Measurements from ENCODE around the gene DENND4A.
"Not testable (repeated sequence)": the region's sequence is repeated elsewhere in the genome, so short reads cannot be mapped to it uniquely, and the experiment has no call there.

Gene DENND4A

GRCh38 chr15:65787260-65787659 is 4.8 kb downstream of the DENND4A start:
- no peak for DNase-seq

DNA sequence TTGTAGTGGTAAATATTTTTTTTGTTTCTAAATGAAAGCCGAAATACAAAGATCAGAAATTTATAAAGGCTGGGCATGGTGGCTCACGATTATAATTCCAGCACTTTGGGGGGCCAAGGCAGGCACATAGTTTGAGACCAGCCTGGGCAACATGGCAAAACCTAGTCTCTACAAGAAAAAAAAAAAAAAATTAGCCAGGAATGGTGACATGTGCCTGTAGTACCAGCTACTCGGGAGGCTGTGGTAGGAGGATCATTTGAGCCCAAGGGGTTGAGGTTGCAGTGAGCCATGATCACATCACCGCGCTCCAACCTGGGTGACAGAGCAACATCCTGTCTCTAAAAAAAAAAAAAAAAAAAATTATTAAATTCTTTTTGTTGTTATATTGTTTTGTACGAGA is 6.9 kb downstream of the DENND4A start:
- DNase-seq: no peak

GRCh38 chr15:65783872-65784271 is 8.2 kb downstream of the DENND4A start:
- DNase-seq: no peak

- no peak for DNase-seq
Measured at GRCh38 chr15:65782096-65782495, 10.0 kb downstream of the DENND4A start.

DNA sequence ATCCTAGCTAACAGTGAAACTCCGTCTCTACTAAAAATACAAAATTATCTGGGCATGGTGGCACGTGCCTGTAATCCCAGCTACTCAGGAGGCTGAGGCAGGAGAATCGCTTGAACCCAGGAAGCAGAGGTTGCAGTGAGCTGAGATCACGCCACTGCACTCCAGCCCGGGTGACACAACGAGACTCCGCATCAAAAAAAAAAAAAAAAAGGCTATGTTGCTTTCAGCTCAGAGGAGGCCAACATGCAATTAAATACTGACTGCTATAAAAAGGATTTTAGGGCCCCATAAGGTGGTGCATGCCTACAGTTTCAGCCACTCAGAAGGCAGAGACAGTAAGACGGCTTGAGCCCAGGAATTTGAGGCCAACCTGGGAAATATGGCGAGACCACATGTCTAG is 13.4 kb downstream of the DENND4A start:
- not testable (repeated sequence) for DNase-seq

DNA sequence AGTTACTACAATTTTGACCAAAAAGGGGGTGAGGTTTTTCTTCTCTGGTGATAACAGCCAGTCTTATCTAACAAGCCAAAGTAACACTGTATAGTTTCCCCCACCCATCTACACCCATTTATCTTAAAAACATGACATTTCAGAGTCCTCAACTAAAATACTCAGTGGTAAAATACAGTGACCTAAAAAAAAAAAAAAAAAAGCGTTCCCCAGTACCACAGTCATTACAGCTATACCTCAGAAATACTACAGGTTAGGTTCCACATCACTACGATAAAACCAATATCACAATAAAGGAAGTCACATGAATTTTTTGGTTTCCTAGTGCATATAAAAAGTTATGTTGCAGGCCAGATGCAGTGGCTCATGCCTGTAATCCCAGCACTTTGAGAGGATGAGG is 13.8 kb downstream of the DENND4A start:
- no peak for DNase-seq

DNA sequence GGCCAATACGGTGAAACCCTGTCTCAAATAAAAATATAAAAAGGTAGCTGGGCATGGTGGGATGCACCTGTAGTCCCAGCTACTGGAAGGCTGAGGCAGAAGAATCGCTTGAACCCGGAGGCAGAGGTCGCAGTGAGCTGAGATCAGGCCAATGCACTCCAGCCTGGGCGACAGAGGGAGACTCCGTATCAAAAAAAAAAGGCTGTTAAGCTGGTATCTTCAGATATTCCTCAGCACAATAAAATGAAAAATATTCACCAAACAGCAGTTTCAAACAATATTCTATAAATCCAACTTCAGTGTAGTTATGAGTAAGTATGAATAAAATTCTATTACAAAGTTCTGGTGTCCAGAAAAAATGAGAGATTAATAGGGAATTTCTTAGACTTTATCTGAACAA is 14.2 kb downstream of the DENND4A start:
- no peak for DNase-seq

DNA sequence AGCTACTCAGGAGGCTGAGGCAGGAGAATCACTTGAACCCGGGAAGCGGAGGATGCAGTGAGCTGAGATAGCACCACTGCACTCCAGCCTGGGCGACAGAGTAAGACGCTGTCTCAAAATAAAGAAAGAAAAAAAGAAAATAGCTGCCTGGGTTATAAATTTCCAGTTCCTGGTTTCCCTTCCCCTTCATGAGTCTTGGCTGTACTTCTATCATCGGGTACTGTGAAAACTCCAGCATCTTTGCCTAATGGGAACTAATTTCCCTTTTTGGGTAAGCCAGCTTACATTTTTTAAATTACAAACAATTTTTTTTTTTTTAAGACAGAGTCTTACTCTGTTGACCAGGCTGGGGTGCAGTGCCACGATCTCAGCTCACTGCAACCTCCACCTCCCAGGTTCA is 15.0 kb downstream of the DENND4A start:
- no peak for DNase-seq

DNA sequence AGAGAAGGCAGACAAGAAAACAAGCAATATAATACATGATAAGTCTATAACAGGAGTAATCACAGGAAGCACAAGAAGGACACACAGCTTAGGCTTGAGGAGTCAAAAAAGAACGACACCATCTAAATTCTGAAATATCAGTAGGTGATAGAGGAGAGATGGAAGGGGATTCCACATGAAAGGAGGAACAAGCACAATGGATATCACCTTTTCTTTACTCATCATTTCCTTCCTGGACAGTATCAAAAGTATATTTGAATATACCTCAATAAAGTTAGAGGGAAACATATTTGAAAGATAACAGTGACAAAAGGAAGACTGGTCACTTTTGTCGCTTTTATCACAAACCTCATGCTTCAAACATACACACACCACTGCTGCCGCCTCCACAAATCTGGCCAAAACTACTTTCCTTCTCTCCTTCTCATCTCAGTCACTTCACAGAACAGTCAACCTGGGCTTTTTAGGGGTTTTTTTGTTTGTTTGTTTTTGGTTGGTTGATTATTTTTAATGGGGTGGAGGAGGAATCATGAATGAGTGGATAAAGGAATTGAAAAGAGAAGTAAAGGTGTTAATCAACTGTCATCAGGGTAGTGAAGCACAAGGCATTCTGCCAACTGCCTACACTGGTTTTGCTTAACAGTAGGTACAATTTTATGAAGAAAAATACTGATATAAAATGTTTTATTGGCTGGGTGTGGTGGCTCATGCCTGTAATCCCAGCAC is 18.5 kb downstream of the DENND4A start:
- DNase-seq: no peak

DNA sequence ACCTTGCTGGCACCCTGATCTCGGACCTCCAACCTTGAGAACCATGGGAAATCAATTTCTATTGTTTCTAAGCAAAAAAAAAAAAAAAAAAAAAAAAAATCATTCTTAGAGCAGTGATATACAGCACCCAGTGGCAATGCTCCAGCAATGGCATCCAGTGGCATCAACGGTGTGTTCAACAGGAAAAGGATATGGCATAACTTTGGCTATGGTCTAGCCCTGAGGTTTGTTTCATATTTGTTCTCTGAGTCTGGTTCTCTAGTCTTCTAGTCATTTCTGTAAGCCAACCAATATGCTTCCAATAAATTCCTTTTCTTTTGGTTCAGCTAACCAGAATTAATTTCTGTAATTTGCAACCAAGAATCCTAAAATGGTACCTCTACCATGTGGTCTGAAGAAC is 19.2 kb downstream of the DENND4A start:
- no peak for DNase-seq

DNA sequence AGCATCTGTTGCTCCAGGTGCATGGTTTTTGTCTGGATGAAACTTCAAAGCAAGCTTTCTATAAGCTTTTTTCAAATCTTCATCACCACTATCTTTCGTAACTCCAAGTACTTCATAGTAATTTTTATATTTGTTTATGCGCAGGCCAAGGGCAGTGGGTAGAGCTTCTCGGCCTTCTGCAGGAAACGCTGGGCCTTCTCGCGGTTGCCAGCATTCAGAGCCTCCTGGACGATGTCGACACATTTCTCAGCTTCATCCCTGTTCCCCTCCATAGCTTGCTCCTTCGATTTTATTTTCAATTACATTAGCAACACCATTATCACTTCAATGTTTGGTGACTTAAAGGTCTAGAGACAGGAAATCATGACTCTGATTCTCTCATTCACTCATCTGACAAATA is 20.2 kb downstream of the DENND4A start:
- DNase-seq: no peak

DNA sequence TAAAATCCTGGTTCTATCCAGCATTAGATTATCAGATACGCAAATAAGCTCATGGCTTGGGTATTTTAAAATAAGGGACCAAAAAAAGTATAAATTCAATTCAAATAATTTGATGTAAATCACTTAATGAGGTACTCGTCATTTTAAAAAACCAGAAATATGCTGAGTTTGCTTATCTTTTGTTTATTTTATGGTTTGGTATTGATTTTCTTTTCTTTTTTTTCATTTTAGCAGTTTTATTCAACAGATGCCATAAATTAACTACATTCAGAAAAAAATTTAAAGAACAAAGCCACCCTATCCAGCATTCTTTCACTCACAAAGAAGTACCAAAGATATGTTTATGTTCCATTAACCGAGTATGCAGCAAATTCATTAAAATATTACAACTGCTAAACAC is 22.6 kb downstream of the DENND4A start:
- no peak for DNase-seq

DNA sequence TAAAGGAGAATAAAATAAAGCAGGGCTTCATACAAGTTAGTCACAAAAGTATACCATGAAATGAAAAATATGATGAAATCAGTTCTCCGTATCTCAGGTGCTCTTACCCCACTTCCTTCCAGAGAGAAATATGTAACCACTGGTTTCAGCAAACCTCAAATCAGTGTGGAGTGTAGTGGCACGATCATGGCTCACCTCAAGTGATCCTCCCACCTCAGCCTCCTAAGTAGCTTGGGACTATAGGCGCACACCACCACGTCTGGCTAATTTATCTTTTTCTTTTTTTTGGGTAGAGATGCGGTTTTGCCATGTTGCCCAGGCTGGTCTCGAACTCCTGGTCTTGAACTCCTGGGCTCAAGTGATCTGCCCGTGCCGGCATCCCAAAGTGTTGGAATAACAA is 24.2 kb downstream of the DENND4A start:
- no peak for DNase-seq

DNA sequence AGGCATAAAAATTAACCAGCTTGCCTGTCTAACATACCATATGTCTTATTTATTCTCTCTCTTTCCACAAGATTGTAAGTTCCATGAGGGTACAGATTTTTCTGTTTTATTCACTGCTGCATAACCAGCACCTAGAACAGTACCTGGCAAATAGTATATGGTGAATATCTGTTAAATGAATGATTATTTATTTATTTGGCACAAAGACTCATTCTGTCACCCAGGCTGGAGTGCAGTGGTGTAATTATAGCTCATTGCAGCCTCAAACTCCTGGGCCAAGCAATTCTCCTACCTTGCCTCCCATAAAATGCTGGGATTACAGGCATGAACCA is 24.9 kb downstream of the DENND4A start:
- DNase-seq: no peak

DNA sequence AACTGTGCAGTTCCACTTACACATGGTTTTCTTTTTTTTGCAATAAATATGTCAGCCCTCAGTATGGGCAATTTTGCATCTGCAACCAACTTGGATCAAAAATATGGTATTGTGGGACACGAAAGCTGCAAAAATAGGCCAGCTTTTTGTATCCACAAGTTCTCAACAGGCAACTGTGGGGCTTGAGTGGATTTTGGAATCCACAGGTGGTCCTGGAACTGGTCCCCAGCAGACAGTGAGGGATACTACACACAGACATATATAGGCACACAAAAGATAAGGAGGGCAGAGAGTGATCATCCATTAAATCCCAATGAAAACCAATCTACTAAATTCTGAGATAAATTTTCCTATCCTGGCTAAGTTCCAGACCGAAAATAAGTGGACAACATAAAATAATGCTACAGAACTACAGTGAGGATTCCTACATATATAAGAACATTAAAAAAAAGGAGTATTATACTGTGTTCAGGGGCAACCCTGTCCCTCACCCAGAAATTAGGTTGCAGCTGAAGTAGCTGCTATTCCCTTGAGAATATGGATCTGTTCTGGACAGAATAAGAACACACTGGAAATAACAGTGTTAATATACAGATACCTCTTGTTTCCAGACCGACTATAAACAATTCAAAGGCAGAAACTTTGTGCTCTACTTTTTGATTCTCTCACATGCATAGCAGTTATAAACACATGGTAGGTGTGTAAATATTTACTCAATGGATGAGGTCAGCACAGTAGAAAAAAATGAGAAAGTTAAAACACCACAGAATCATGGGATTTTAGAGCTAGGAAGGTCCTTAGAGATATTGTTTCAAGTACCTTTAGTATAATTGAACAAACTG is 25.4 kb downstream of the DENND4A start:
- DNase-seq: no peak

DNA sequence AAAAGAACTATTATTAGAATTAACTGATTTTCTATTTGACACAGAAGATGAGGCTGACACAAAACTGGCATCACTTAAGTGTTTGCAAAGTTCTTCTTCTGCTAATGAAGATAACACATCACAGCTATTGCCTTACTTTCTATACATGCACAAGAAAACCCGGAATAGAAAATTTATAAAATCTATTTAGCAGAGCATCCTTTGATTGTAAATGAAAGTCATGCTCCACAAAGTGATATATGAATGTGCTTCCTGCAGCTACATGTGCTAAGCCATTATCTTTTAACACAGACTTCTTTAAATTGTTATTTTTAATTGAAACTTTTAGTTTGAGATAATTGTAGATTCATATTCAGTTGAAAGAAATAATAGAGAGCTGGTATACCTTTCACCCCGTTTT is 27.0 kb downstream of the DENND4A start:
- DNase-seq: no peak

- DNase-seq: no peak
Measured at GRCh38 chr15:65762914-65763787, 28.9 kb downstream of the DENND4A start.

- no peak for DNase-seq
Measured at GRCh38 chr15:65762399-65762798, 29.7 kb downstream of the DENND4A start.

- DNase-seq: no peak
Measured at GRCh38 chr15:65761210-65761926, 30.7 kb downstream of the DENND4A start.

- no peak for DNase-seq
Measured at GRCh38 chr15:65759441-65759840, 32.7 kb downstream of the DENND4A start.

- no peak for DNase-seq
Measured at GRCh38 chr15:65758242-65758641, 33.9 kb downstream of the DENND4A start.

DNA sequence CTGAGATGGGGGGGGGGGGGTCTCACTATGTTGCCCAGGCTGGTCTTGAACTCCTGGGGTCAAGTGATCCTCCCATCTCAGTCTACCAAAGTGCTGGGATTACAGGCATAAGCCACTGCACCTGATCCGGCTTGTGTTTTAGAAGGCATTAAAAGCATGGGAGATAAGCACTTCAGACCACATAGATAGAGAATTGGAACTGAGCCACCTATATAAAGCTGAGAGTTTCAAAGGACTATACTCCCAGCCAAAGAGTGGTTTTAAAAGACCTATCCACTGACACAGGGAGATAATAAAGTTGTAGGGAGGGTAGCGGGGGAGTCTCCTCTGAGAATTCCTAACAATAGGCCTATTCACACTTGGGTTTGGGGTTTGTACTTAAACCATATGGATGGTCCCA is 34.8 kb downstream of the DENND4A start:
- DNase-seq: no peak

DNA sequence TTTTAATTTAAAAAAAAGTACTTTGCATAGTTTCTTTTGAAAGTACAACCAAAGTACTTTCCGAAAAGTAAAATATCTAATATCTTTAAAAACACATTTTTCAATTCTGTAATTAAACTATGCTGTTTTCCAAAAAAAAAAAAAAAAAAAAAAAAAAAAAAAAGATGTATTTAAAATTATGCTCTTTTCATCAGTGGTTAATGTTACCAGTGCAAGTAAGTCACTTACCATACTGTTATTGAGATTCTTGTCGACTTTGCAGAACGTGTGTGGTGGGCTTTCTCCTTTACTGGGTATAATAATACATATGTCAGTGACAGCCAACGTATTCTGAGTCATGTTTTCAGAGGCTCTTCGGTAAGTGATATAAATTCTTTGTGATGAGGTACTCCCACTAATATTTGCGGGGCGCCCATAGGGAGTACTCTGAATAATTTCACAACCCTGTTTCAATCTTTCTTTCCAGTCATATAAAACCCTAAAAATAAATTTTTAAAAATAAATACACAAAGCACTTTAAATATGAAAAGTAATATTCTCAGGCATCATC is 39.9 kb downstream of the DENND4A start:
- DNase-seq: no peak
